CD14-positive monocyte (primary cell): ENCODE measurements around the gene MDGA2. TPM values are rescaled to one million over a fixed set of nuclear protein-coding genes. Genes with fewer than 3 reads are reported as not detected.

Experiments used
- DNase-seq, 3 donors: peaks; one replicate each; pipeline ENCODE4 v3.0.0-alpha.2; 2011 to 2022
- H2AFZ ChIP-seq: 2 replicates; pipeline ENCODE4 v1.6.0; 2012; ENCODE audit warnings: mild to moderate bottlenecking, low read depth, low read length, inconsistent platforms; ENCODE audit not compliant: insufficient read depth, poor library complexity, severe bottlenecking
- H3K27ac ChIP-seq, 2 donors: 1 replicate in 1 of 2; 2 replicates in 1 of 2; pipeline ENCODE4 v1.5.1; 2012 to 2013; ENCODE audit warnings: low read length in 2 of 2, control low read depth in 1 of 2, inconsistent platforms in 1 of 2, low read depth in 1 of 2, mild to moderate bottlenecking in 1 of 2
- H3K27me3 ChIP-seq, 2 donors: one replicate each; pipeline versions ENCODE4 v1.6.0 to v1.6.1; 2011 to 2013; ENCODE audit warnings: low read length in 2 of 2; ENCODE audit not compliant: control insufficient read depth in 2 of 2, insufficient read depth in 2 of 2
- H3K36me3 ChIP-seq, 2 donors: replicated peaks in 1 of 2; 1 replicate in 1 of 2; 2 replicates in 1 of 2; pipeline versions ENCODE4 v1.5.1 to v1.6.1; 2012 to 2013; ENCODE audit warnings: low read length in 2 of 2, control low read depth in 1 of 2, inconsistent platforms in 1 of 2, mild to moderate bottlenecking in 1 of 2; ENCODE audit not compliant: insufficient read depth in 2 of 2, control insufficient read depth in 1 of 2
- H3K4me1 ChIP-seq, 2 donors: 1 replicate in 1 of 2; 2 replicates in 1 of 2; pipeline versions ENCODE4 v1.5.1 to v1.6.1; 2012 to 2013; ENCODE audit warnings: low read length in 2 of 2, control low read depth in 1 of 2, inconsistent platforms in 1 of 2, mild to moderate bottlenecking in 1 of 2, moderate library complexity in 1 of 2; ENCODE audit not compliant: insufficient read depth in 2 of 2, control insufficient read depth in 1 of 2
- H3K4me2 ChIP-seq: replicated peaks from 2 replicates; pipeline ENCODE3; 2012; ENCODE audit warnings: low read length, moderate library complexity, mild to moderate bottlenecking; ENCODE audit not compliant: poor library complexity, severe bottlenecking; ENCODE audit errors: extremely low read depth
- H3K4me3 ChIP-seq, 3 experiments: fragments of 200-600 bp in 1 of 3; sonication (generic) in 1 of 3; replicated peaks in 1 of 3; 1 replicate in 2 of 3; 2 replicates in 1 of 3; pipeline ENCODE4 v1.5.1; 2011 to 2013; ENCODE audit warnings: low read length in 3 of 3, mild to moderate bottlenecking in 3 of 3, control low read depth in 2 of 3, low read depth in 2 of 3, inconsistent platforms in 1 of 3, moderate library complexity in 1 of 3
- H3K79me2 ChIP-seq: 2 replicates; pipeline ENCODE4 v1.6.0; 2012; ENCODE audit warnings: mild to moderate bottlenecking, control low read depth, inconsistent platforms, low read length, moderate library complexity; ENCODE audit not compliant: insufficient read depth
- H3K9ac ChIP-seq: 2 replicates; pipeline ENCODE4 v1.6.0; 2017; ENCODE audit warnings: low read length, mild to moderate bottlenecking; ENCODE audit not compliant: insufficient read depth, poor library complexity, severe bottlenecking
- H3K9me3 ChIP-seq, 2 donors: replicated peaks in 1 of 2; 1 replicate in 1 of 2; 2 replicates in 1 of 2; pipeline versions ENCODE4 v1.5.1 to v1.6.1; 2012 to 2013; ENCODE audit warnings: low read length in 2 of 2, control low read depth in 1 of 2; ENCODE audit not compliant: control insufficient read depth in 1 of 2, insufficient read depth in 1 of 2
- H4K20me1 ChIP-seq: 2 replicates; pipeline ENCODE4 v1.6.0; 2012; ENCODE audit warnings: mild to moderate bottlenecking, low read length, control low read depth, moderate library complexity; ENCODE audit not compliant: insufficient read depth
- H3K27ac Mint-ChIP-seq, 7 donors: one replicate each; pipeline ENCODE4 v1.8.0; 2020; ENCODE audit warnings: mild to moderate bottlenecking in 7 of 7, mixed read lengths in 7 of 7, moderate library complexity in 6 of 7, inconsistent platforms in 2 of 7
- H3K27me3 Mint-ChIP-seq, 3 donors: one replicate each; pipeline ENCODE4 v1.8.0; 2021 to 2022; ENCODE audit warnings: low read depth in 3 of 3, mild to moderate bottlenecking in 3 of 3, mixed read lengths in 3 of 3, moderate library complexity in 3 of 3, inconsistent platforms in 1 of 3
- H3K36me3 Mint-ChIP-seq, 2 donors: one replicate each; pipeline ENCODE4 v1.8.0; 2020; ENCODE audit warnings: mixed read lengths in 2 of 2, inconsistent platforms in 1 of 2, mild to moderate bottlenecking in 1 of 2
- H3K4me1 Mint-ChIP-seq: one replicate; pipeline ENCODE4 v1.8.0; 2020; ENCODE audit warnings: mild to moderate bottlenecking, mixed read lengths
- H3K4me3 Mint-ChIP-seq, 2 donors: one replicate each; pipeline ENCODE4 v1.8.0; 2020; ENCODE audit warnings: mild to moderate bottlenecking in 2 of 2, mixed read lengths in 2 of 2, moderate library complexity in 1 of 2
- H3K9me3 Mint-ChIP-seq, 7 donors: one replicate each; pipeline ENCODE4 v1.8.0; 2020 to 2022; ENCODE audit warnings: mixed read lengths in 7 of 7, mild to moderate bottlenecking in 6 of 7, moderate library complexity in 6 of 7, inconsistent platforms in 2 of 7
- WGBS: methylation state at CpG from one replicate; pipeline ENCODE4 v1.1.5; 2013; ENCODE audit warnings: missing lambda C conversion rate; ENCODE audit not compliant: insufficient coverage; 5-methylcytosine and 5-hydroxymethylcytosine counted together
- intact Hi-C, 2 donors: fragments of 100-400 bp; cut with micrococcal nuclease; formaldehyde crosslinking; loops; one replicate each; pipeline versions ENCODE4 v1.15.0 to v1.15.1; 2023
- polyA plus RNA-seq, 3 donors: library from polyadenylated mRNA; depleted of rRNA in 1 of 3; unstranded in 2 of 3; stranded (reverse) in 1 of 3; fragments of 300-500 nt in 2 of 3; fragments of >200 nt in 1 of 3; fragmentation: Illumina TruSeq in 2 of 3; gene quantifications; 1 replicate in 2 of 3; 2 replicates in 1 of 3; pipeline ENCODE4 v1.2.3, GENCODE V29; 2012 to 2021
- TF ChIP-seq, protein P1 (sequence below): fragments of 200-600 bp; IDR thresholded peaks from one replicate; pipeline ENCODE4 v1.8.0; 2022; ENCODE audit warnings: antibody characterized with exemption, mild to moderate bottlenecking

Gene MDGA2
- polyA plus RNA-seq, 3 donors, result not detected

DNA sequence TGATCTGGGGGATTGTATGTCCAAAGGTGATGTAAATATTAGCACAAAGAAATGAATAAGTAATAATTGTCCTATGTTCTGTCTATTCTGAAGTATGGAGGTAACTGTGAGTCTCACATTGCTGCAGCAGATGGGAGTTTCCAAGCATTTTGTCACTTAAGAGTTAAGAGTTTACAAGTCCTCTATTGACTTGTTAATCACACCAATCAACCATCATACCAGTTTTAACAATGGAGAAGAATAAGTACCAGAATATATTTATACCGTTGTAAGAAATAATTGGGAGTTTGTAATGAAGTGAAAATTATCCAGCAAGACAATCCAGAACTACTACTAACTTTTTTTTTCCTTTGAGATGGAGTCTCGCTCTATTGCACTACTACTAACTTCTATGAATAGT is 139.1 kb downstream of the MDGA2 start:
- intact Hi-C loops, result no loop called here
- Histone ChIP-seq H2AFZ (no peak overlapping the region), H3K36me3 (no peaks in the 10 kb centered on the region), H3K4me2 (no peak overlapping the region), H3K79me2 (no peaks in the 10 kb centered on the region), H3K4me1 (no peaks in the 10 kb centered on the region), H3K4me3 (no peak overlapping the region), H3K9me3 (no peaks in the 10 kb centered on the region), H4K20me1 (no peaks in the 10 kb centered on the region), H3K27me3 (no peaks in the 10 kb centered on the region), H3K27ac (no peak overlapping the region), H3K9ac (no peak overlapping the region)
- no peak overlapping the region for H3K4me3 Mint-ChIP-seq
- no peak for DNase-seq
- H3K36me3 Mint-ChIP-seq, result no peaks in the 10 kb centered on the region
- no peak overlapping the region for H3K27ac Mint-ChIP-seq
- H3K27me3 Mint-ChIP-seq, result peaks cover 0 to 2% (median under 1%) of the 10 kb centered on the region in 3 donors
- H3K9me3 Mint-ChIP-seq, result peaks cover 0 to 4% (median 0%) of the 10 kb centered on the region in 7 donors
- no CpG with 5 or more reads among the region's 2 CpGs for WGBS
- H3K4me1 Mint-ChIP-seq, result peaks cover 2% of the 10 kb centered on the region
- TF ChIP-seq, protein P1, sequence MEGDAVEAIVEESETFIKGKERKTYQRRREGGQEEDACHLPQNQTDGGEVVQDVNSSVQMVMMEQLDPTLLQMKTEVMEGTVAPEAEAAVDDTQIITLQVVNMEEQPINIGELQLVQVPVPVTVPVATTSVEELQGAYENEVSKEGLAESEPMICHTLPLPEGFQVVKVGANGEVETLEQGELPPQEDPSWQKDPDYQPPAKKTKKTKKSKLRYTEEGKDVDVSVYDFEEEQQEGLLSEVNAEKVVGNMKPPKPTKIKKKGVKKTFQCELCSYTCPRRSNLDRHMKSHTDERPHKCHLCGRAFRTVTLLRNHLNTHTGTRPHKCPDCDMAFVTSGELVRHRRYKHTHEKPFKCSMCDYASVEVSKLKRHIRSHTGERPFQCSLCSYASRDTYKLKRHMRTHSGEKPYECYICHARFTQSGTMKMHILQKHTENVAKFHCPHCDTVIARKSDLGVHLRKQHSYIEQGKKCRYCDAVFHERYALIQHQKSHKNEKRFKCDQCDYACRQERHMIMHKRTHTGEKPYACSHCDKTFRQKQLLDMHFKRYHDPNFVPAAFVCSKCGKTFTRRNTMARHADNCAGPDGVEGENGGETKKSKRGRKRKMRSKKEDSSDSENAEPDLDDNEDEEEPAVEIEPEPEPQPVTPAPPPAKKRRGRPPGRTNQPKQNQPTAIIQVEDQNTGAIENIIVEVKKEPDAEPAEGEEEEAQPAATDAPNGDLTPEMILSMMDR, result no peak

DNA sequence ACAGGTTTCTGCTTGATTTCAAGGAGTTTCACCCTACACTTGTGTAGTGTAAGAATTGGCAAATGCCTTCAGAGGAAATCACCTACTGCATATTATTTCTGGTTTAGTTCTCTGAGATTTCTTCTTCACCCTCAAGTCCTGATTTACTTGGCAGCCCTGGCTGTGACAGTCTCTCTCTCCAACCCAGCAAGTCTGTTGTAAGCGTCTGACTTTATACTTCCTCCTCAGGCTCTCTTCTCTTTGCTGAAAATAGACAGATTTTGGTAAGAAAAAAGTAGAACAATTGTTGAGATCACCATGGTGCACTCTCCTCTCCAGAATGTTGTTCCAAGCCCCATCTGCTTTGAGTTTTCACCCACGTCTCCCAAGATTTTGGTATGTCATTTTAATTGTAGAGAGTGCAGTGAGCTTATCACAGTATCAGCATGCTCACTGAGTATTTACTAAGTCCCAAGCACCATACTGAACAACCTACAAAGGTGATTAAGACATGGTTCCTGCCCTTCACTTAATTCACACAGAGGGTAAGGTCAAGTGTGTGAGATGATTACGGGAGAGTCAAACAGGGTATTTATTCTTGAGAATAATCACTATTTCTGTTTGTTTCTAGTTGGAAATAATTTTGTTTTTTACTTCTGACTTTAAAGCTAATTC is 148.7 kb downstream of the MDGA2 start:
- H3K4me3 ChIP-seq, result no peak overlapping the region
- no peaks in the 10 kb centered on the region for H3K4me1 Mint-ChIP-seq
- no peaks in the 10 kb centered on the region for H3K36me3 ChIP-seq
- H3K4me1 ChIP-seq, result no peaks in the 10 kb centered on the region
- no peak overlapping the region for H3K4me3 Mint-ChIP-seq
- no peak overlapping the region for H3K27ac ChIP-seq
- no peak overlapping the region for H3K4me2 ChIP-seq
- no peaks in the 10 kb centered on the region for H3K27me3 ChIP-seq
- no peak overlapping the region for H3K9ac ChIP-seq
- intact Hi-C loops, result no loop called here
- WGBS, result no CpG with 5 or more reads among the region's 3 CpGs
- H3K9me3 ChIP-seq, result peaks cover 0 to 10% of the 10 kb centered on the region in 2 donors
- TF ChIP-seq, protein P1, result no peak
- peaks cover 2 to 13% (median 6%) of the 10 kb centered on the region in 7 donors for H3K9me3 Mint-ChIP-seq
- no peaks in the 10 kb centered on the region for H3K36me3 Mint-ChIP-seq
- DNase-seq, result no peak
- H3K27ac Mint-ChIP-seq, result no peak overlapping the region
- H4K20me1 ChIP-seq, result no peaks in the 10 kb centered on the region
- H2AFZ ChIP-seq, result no peak overlapping the region
- no peaks in the 10 kb centered on the region for H3K79me2 ChIP-seq
- H3K27me3 Mint-ChIP-seq, result no peaks in the 10 kb centered on the region
